Progenitor cell of endocrine pancreas (in vitro differentiated cells): ENCODE results near the gene MAN1A1. TPM values are rescaled to one million over a fixed set of nuclear protein-coding genes. Genes with fewer than 3 reads are reported as not detected.

Experiments
- DNase-seq: peaks from one replicate; pipeline ENCODE4 v3.0.0; 2021; ENCODE audit warnings: low spot score; ENCODE audit not compliant: unreplicated experiment
- H3K27ac Mint-ChIP-seq: 2 replicates; pipeline ENCODE4 v1.8.0; 2021; ENCODE audit warnings: mild to moderate bottlenecking, moderate library complexity, mixed read lengths
- H3K27me3 Mint-ChIP-seq: 2 replicates; pipeline ENCODE4 v1.8.0; 2021; ENCODE audit warnings: mixed read lengths
- H3K36me3 Mint-ChIP-seq: 2 replicates; pipeline ENCODE4 v1.8.0; 2022; ENCODE audit warnings: mixed read lengths; ENCODE audit not compliant: insufficient read depth
- H3K4me1 Mint-ChIP-seq: 2 replicates; pipeline ENCODE4 v1.8.0; 2021; ENCODE audit warnings: low read depth, mixed read lengths
- H3K4me3 Mint-ChIP-seq: 2 replicates; pipeline ENCODE4 v1.8.0; 2021; ENCODE audit warnings: low read depth, mild to moderate bottlenecking, moderate library complexity, mixed read lengths
- H3K9me3 Mint-ChIP-seq: 2 replicates; pipeline ENCODE4 v1.8.0; 2021; ENCODE audit warnings: low read depth, mixed read lengths
- total RNA-seq: library from RNA; stranded (reverse); gene quantifications from 2 replicates; pipeline ENCODE4 v1.2.1, GENCODE V29; 2021
- TF ChIP-seq, protein P1 (sequence below): fragments of 200-600 bp; sonication (generic); IDR thresholded peaks from one replicate; pipeline ENCODE4 v1.5.0; 2021; ENCODE audit warnings: antibody characterized with exemption, mild to moderate bottlenecking; ENCODE audit not compliant: unreplicated experiment

The MAN1A1 gene
- total RNA-seq, 1 donor from 2014 or later, result 27.6 TPM

DNA sequence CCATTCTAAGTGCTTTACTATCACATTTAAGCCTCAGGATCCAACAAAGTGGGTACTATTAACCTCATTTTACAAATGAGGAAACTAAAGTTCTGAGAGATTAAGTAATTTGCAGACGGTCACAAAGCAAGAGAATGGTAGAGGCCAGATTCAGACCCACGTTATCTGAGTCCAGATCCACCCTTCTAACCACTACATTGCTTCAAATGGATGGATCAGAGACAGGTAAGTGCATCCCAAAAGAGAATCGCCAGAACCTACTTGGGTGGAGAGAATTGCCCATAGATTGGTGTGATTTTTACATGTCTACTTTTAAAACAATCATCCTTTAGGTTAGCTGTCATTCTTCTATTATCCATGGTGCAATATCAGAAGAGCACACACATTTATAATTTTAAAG is 7.1 kb downstream of the MAN1A1 start:
- no peak overlapping the region for H3K27ac Mint-ChIP-seq

GRCh38 chr6:119340796-119341487 is 8.6 kb downstream of the MAN1A1 start:
- no peak overlapping the region for H3K4me3 Mint-ChIP-seq
- H3K27ac Mint-ChIP-seq, result no peak overlapping the region
- H3K4me1 Mint-ChIP-seq, result peaks cover 9% of the 10 kb centered on the region

More for the DNA sequence above, 7.1 kb downstream of the MAN1A1 start:
- no peaks in the 10 kb centered on the region for H3K36me3 Mint-ChIP-seq
- no peak overlapping the region for H3K4me3 Mint-ChIP-seq
- TF ChIP-seq, protein P1, sequence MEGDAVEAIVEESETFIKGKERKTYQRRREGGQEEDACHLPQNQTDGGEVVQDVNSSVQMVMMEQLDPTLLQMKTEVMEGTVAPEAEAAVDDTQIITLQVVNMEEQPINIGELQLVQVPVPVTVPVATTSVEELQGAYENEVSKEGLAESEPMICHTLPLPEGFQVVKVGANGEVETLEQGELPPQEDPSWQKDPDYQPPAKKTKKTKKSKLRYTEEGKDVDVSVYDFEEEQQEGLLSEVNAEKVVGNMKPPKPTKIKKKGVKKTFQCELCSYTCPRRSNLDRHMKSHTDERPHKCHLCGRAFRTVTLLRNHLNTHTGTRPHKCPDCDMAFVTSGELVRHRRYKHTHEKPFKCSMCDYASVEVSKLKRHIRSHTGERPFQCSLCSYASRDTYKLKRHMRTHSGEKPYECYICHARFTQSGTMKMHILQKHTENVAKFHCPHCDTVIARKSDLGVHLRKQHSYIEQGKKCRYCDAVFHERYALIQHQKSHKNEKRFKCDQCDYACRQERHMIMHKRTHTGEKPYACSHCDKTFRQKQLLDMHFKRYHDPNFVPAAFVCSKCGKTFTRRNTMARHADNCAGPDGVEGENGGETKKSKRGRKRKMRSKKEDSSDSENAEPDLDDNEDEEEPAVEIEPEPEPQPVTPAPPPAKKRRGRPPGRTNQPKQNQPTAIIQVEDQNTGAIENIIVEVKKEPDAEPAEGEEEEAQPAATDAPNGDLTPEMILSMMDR, result no peak
- peaks cover 4% of the 10 kb centered on the region for H3K27me3 Mint-ChIP-seq
- H3K4me1 Mint-ChIP-seq, result peaks cover 17% of the 10 kb centered on the region
- no peak for DNase-seq
- H3K9me3 Mint-ChIP-seq, result no peaks in the 10 kb centered on the region

GRCh38 chr6:119339941-119340456 is 9.6 kb downstream of the MAN1A1 start:
- no peak for DNase-seq
- TF ChIP-seq, protein P1, result no peak
- peaks cover 13% of the 10 kb centered on the region for H3K4me1 Mint-ChIP-seq
- no peaks in the 10 kb centered on the region for H3K9me3 Mint-ChIP-seq
- no peaks in the 10 kb centered on the region for H3K36me3 Mint-ChIP-seq
- H3K4me3 Mint-ChIP-seq, result no peak overlapping the region
- no peak overlapping the region for H3K27ac Mint-ChIP-seq
- H3K27me3 Mint-ChIP-seq, result no peaks in the 10 kb centered on the region

More at GRCh38 chr6:119340796-119341487, 8.6 kb downstream of the MAN1A1 start:
- Mint-ChIP-seq H3K9me3 (no peaks in the 10 kb centered on the region), H3K27me3 (no peaks in the 10 kb centered on the region), H3K36me3 (no peaks in the 10 kb centered on the region)
- no peak for DNase-seq
- TF ChIP-seq, protein P1, result no peak

DNA sequence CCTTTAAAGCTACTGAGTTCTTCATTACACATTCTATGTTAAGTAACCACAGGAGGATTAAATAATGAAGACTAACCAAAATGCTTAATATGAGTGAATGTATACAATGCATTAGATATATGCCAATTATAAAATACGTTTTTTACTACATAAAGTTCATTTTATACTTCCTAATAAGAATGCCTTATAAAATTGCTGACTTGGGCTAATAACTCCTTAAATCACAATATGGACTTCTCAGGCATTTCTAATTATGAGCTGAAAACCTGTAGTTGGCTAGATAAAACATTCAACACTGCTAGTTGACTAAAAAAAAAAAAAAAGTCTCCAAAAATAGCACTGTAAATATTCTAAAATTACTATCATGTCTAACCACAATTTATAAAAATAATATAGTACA is 11.8 kb downstream of the MAN1A1 start:
- H3K9me3 Mint-ChIP-seq, result no peaks in the 10 kb centered on the region
- H3K36me3 Mint-ChIP-seq, result no peaks in the 10 kb centered on the region
- peaks cover 19% of the 10 kb centered on the region for H3K4me1 Mint-ChIP-seq
- no peak overlapping the region for H3K27ac Mint-ChIP-seq
- DNase-seq, result no peak
- TF ChIP-seq, protein P1, result no peak
- H3K4me3 Mint-ChIP-seq, result no peak overlapping the region
- no peaks in the 10 kb centered on the region for H3K27me3 Mint-ChIP-seq

DNA sequence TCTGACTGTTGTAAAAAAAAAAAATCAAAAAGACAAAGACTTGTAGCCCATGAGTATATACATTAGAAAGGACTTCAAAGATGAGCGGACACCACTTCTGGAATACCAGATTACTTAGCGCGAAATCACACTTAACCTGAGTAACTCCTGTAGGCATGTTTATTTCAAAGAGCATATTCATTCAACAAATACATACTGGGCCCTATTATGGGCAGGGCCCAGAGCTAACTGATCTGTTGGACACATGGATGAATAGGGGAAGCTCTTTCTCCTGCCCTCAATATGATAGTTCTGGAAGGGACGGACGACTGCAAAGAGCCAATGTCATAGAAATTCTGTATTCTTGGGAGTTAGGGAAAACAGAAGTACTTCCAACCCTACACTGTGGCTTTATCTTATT is 12.3 kb downstream of the MAN1A1 start:
- H3K4me1 Mint-ChIP-seq, result peaks cover 19% of the 10 kb centered on the region
- H3K36me3 Mint-ChIP-seq, result no peaks in the 10 kb centered on the region
- no peak for DNase-seq
- no peak overlapping the region for H3K4me3 Mint-ChIP-seq
- H3K27ac Mint-ChIP-seq, result no peak overlapping the region
- no peaks in the 10 kb centered on the region for H3K27me3 Mint-ChIP-seq
- H3K9me3 Mint-ChIP-seq, result no peaks in the 10 kb centered on the region
- TF ChIP-seq, protein P1, result no peak
